AG09319 (cell line): Measurements from ENCODE around the gene ADAMTSL3.

Source experiments
- DNase-seq: peaks from one replicate; pipeline ENCODE4 v3.0.0-alpha.2; 2010; ENCODE audit warnings: low read depth; ENCODE audit errors: extremely low read depth
- TF ChIP-seq, protein P1 (sequence below): IDR thresholded peaks from 2 replicates; pipeline ENCODE4 v1.5.1; 2011; ENCODE audit warnings: low read depth, mild to moderate bottlenecking, inconsistent platforms, low read length, moderate library complexity

Gene ADAMTSL3

DNA sequence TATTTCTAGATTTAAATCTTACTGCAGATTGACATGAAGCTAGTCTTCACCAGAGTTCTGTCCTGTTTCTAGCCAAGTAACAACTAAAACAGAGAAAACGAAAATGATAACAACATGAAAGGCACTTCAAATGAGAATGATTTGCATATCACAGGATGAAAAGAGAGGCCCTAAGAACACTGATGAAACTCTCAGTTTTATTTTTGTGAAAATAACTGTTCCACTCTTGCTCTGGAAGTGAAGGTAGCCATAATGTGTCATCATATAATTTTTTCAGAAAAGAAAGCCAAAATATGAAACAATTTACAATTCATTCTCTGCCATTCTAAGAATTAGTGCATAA, 274.4 kb downstream of the ADAMTSL3 start:
- TF ChIP-seq, protein P1, sequence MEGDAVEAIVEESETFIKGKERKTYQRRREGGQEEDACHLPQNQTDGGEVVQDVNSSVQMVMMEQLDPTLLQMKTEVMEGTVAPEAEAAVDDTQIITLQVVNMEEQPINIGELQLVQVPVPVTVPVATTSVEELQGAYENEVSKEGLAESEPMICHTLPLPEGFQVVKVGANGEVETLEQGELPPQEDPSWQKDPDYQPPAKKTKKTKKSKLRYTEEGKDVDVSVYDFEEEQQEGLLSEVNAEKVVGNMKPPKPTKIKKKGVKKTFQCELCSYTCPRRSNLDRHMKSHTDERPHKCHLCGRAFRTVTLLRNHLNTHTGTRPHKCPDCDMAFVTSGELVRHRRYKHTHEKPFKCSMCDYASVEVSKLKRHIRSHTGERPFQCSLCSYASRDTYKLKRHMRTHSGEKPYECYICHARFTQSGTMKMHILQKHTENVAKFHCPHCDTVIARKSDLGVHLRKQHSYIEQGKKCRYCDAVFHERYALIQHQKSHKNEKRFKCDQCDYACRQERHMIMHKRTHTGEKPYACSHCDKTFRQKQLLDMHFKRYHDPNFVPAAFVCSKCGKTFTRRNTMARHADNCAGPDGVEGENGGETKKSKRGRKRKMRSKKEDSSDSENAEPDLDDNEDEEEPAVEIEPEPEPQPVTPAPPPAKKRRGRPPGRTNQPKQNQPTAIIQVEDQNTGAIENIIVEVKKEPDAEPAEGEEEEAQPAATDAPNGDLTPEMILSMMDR: no peak
- no peak for DNase-seq

DNA sequence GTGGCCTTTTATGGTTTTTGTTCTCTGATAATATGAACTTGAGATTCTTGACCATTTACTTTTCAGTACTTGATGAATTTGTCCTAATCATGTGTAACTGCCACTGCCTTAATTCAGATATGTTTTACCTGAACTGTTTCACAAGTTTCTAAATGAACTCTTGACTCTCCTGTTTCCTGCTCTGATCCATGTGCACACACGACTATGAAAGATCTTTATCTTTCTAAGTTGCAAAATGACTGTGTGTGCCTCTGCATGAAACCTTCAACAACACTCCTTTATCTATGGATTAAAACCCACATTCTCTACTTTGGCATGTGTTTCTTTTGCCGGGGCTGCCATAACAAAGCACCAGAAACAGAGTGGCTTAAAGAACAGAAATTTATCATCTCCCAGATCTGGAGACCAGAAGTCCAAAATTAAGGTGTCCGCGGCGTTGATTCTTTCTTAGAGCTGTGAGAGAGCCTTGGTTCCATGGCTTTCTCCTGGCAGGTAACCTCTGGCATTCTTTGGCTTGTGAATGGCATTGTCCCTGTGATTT, 275.0 kb downstream of the ADAMTSL3 start:
- no peak for DNase-seq
- TF ChIP-seq, protein P1: no peak

DNA sequence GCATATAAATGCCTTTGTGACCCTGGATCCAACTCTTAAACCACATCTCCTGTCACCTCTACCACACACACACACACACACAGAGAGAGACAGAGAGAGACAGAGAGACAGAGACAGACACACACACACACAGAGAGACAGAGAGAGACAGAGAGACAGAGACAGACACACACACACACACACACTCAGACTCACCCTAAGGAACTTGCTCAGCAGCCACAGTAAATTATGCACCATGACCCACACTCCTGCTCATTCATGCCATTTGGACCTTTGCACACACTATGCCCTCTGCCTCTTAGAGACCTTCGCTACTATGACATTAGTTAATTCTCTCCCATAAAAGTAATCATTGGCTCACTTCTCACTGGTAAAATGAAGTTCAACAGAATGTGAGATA, 275.7 kb downstream of the ADAMTSL3 start:
- DNase-seq: no peak
- TF ChIP-seq, protein P1: no peak

DNA sequence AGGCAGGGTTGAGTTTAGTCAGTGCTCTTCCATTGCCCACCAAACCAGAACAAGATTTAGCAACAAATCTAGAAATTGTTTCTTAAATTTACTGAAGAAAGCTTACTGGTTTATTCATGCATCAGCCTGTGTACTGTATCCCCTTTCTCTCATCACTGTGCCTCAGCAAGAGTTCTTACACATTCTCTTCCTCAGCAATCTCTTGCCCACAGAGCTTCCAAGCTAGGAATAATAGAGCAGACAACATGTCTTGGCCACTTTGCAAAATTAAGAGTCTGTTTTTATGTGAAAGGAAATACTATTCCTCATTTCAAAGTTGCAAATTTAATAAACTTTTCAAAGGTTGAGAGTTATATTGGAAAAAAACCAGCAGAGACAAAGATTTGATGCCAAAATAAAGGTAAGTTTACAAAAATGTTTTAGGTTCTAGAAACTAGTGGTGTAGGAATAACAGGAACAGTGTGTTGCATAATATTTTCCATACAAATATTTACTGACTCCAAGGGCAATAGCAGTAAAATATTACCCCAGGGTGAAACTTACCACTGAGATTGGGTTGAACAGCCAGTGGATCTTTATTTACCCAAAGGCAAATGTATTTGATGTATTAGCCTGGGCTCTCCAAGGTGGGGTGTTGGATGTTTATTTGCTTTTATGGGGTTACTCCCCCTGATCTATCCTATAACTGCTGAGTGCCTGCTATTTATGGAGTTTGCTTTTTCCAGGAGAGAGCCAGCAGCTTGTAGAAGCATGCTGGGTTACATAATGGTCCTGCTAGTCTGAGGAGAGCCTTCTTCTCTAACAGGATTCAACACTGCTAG, 276.7 kb downstream of the ADAMTSL3 start:
- TF ChIP-seq, protein P1: no peak
- DNase-seq: no peak

DNA sequence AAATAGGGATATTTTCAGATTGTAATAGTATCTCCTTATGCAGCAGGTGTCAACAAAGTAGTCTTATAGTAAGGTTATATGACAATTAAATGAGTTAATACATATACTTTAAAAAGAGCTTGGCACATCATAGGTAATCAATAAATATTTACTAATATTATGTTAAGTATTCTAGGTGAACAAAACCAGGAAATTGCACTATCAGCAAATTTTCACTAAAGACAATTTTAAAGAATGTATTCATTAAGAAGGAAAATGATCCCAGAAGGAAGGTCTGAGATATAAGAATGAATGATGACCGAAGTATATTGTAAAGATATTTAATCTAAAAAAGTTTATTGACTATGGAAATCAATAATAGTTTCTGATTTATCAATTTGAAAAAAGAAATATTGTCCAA, 281.9 kb downstream of the ADAMTSL3 start:
- no peak for DNase-seq
- TF ChIP-seq, protein P1: no peak

DNA sequence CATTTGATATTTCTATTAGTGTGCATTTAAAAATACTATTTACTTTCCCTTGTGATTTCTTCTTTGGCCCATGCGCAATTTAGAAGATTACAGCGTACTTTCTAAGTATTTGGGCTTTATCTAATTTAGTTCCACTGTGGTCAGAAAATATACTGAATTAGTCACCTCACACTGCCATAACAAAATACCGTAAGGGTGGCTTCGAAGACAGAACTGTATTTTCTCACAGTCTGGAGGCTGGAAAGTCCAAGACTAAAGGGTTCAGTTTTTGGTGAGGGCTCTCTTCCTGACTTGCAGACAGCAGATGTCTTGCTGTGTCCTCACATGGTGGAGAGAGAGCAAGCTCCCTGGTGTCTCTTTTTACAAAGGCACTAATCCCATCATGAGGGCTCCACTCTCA, 286.2 kb downstream of the ADAMTSL3 start:
- no peak for DNase-seq

DNA sequence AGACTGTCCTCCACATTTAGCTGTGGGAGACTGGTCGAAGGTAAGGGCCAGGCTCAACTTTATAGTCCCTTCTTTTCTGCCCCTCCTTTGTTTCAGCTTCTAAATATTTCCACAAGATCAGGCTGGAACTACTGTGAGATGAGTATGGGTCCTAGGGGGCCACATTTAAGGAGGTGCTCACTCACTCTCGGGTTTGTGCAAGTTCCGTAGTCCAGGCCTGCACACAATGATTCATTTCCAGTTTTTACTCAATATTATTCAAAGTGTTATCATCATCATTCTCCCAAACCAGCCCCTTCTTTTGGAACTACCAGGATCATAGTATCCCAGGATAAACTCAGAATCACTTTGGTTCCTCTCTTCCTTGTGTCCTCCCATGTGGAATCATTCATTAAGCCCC, 289.1 kb downstream of the ADAMTSL3 start:
- TF ChIP-seq, protein P1: no peak
- DNase-seq: no peak

More for the DNA sequence above, 286.2 kb downstream of the ADAMTSL3 start:
- TF ChIP-seq, protein P1: no peak
